GM12878 (cell line): ENCODE data around the gene GPALPP1. TPM values are rescaled to one million over a fixed set of nuclear protein-coding genes. Genes with fewer than 3 reads are reported as not detected.

Experiments used
- ATAC-seq: fragments of 200-7000 bp; cut with Tn5 transposase; 3 replicates; pipeline ENCODE4 v1.9.1; 2020; ENCODE audit warnings: mild to moderate bottlenecking, moderate library complexity
- BruUV-seq: library from RNA; stranded (reverse); fragments of 400-500 nt; replicated peaks from 2 replicates; lab custom pipeline; 2021; lab: Mats Ljungman, UMichigan
- CTCF ChIA-PET: fragments of 300-600 bp; sonication (Branson Sonifier 250); formaldehyde crosslinking; extraction: SDS; loops from one replicate; lab custom pipeline; 2021; ENCODE audit warnings: inconsistent platforms; lab: Yijun Ruan, JAX
- POLR2A ChIA-PET: fragments of 350-600 bp; formaldehyde crosslinking; extraction: SDS; loops from one replicate; lab custom pipeline; 2021; ENCODE audit warnings: inconsistent platforms; lab: Charles Lee
- RAD21 ChIA-PET: fragments of 300-600 bp; sonication (Branson Sonifier 250); formaldehyde crosslinking; loops from one replicate; lab custom pipeline; 2023; ENCODE audit warnings: antibody characterized with exemption; ENCODE audit not compliant: unreplicated experiment; lab: Charles Lee
- SMC1A ChIA-PET: fragments of 300-600 bp; sonication (Branson Sonifier 250); formaldehyde crosslinking; loops from one replicate; lab custom pipeline; 2023; ENCODE audit not compliant: unreplicated experiment, uncharacterized antibody; lab: Charles Lee
- DNase-seq: peaks from one replicate; pipeline ENCODE4 v3.0.0-alpha.2; 2011; ENCODE audit warnings: low read depth, low spot score
- FAIRE-seq: peaks from 3 replicates; lab custom pipeline; 2011; peaks lifted over from hg19 to GRCh38; lab: Jason Lieb, UNC
- H2AFZ ChIP-seq: 2 replicates; pipeline ENCODE4 v1.6.0; 2011; ENCODE audit warnings: low read depth, low read length, control low read depth; ENCODE audit not compliant: control insufficient read depth
- H3K27ac ChIP-seq: 2 replicates; pipeline ENCODE4 v1.5.1; 2011; ENCODE audit warnings: control low read depth; ENCODE audit not compliant: control insufficient read depth, insufficient read depth
- H3K27me3 ChIP-seq, 2 experiments: replicated peaks in 1 of 2; 2 replicates each; pipeline versions ENCODE4 v1.6.0 to v1.6.1; 2011; ENCODE audit warnings: low read length in 1 of 2; ENCODE audit not compliant: control insufficient read depth in 2 of 2, insufficient read depth in 2 of 2
- H3K36me3 ChIP-seq, 2 experiments: 2 replicates each; pipeline ENCODE4 v1.5.1; 2011; ENCODE audit warnings: low read length in 1 of 2; ENCODE audit not compliant: control insufficient read depth in 2 of 2, insufficient read depth in 2 of 2
- H3K4me1 ChIP-seq: 2 replicates; pipeline ENCODE4 v1.6.1; 2011; ENCODE audit warnings: mild to moderate bottlenecking, low read length, moderate library complexity, mixed read lengths; ENCODE audit not compliant: control insufficient read depth, insufficient read depth
- H3K4me2 ChIP-seq: 2 replicates; pipeline ENCODE4 v1.6.0; 2011; ENCODE audit warnings: control low read depth; ENCODE audit not compliant: control insufficient read depth, insufficient read depth
- H3K4me3 ChIP-seq: fragments of 200-600 bp; sonication (generic); 2 replicates; pipeline ENCODE4 v1.5.1; 2016
- H3K79me2 ChIP-seq: 2 replicates; pipeline ENCODE4 v1.6.0; 2011; ENCODE audit warnings: low read length; ENCODE audit not compliant: control insufficient read depth, insufficient read depth
- H3K9ac ChIP-seq: 2 replicates; pipeline ENCODE4 v1.8.0; 2011; ENCODE audit warnings: low read length, control low read depth, mixed read lengths; ENCODE audit not compliant: control insufficient read depth, insufficient read depth
- H3K9me3 ChIP-seq: replicated peaks from 3 replicates; pipeline ENCODE4 v1.5.1; 2011; ENCODE audit warnings: mild to moderate bottlenecking, low read length; ENCODE audit not compliant: control insufficient read depth, insufficient read depth
- H4K20me1 ChIP-seq: 2 replicates; pipeline ENCODE4 v1.6.0; 2011; ENCODE audit not compliant: control insufficient read depth, insufficient read depth
- DPF2 ChIP-seq: fragments of 450-650 bp; IDR thresholded peaks from 2 replicates; pipeline ENCODE4 v1.6.1; 2017; ENCODE audit warnings: mild to moderate bottlenecking
- HDGF ChIP-seq: fragments of 450-650 bp; IDR thresholded peaks from 2 replicates; pipeline ENCODE4 v1.6.1; 2016; ENCODE audit warnings: antibody characterized with exemption
- IKZF2 ChIP-seq, 2 experiments: fragments of 450-650 bp; IDR thresholded peaks; 2 replicates each; pipeline ENCODE4 v1.6.1; 2017; ENCODE audit warnings: mild to moderate bottlenecking in 2 of 2, moderate library complexity in 2 of 2
- IRF3 ChIP-seq: fragments of 450-650 bp; IDR thresholded peaks from 2 replicates; pipeline ENCODE4 v1.6.1; 2014; ENCODE audit warnings: mild to moderate bottlenecking
- NFIC ChIP-seq: IDR thresholded peaks from 2 replicates; pipeline ENCODE4 v1.6.1; 2012; ENCODE audit warnings: low read depth, mild to moderate bottlenecking, inconsistent platforms, low read length, moderate library complexity
- POU2F2 ChIP-seq: IDR thresholded peaks from 3 replicates; pipeline ENCODE4 v1.6.1; 2011; ENCODE audit warnings: low read depth, mild to moderate bottlenecking, low read length, borderline replicate concordance
- RUNX3 ChIP-seq: IDR thresholded peaks from 2 replicates; pipeline ENCODE4 v1.6.1; 2012; ENCODE audit warnings: low read length, inconsistent platforms
- SP1 ChIP-seq: IDR thresholded peaks from one replicate; pipeline ENCODE4 v1.6.1; 2011; ENCODE audit warnings: low read depth, low read length
- TCF3 ChIP-seq: IDR thresholded peaks from 2 replicates; pipeline ENCODE4 v1.6.1; 2012; ENCODE audit warnings: low read depth, mild to moderate bottlenecking, low read length, borderline replicate concordance; ENCODE audit not compliant: insufficient read depth
- ZBTB33 ChIP-seq: fragments of 450-650 bp; IDR thresholded peaks from 2 replicates; pipeline ENCODE4 v1.6.1; 2017; ENCODE audit warnings: mild to moderate bottlenecking
- ZNF592 ChIP-seq: fragments of 450-650 bp; IDR thresholded peaks from 2 replicates; pipeline ENCODE4 v1.6.1; 2017; ENCODE audit warnings: mild to moderate bottlenecking, moderate library complexity
- WGBS: methylation state at CpG from one replicate; pipeline ENCODE4 v1.1.6; 2016; ENCODE audit warnings: low lambda C conversion rate; ENCODE audit not compliant: insufficient replicate concordance, insufficient coverage; ENCODE audit errors: missing lambda C conversion rate; 5-methylcytosine and 5-hydroxymethylcytosine counted together
- in situ Hi-C: fragments of 300-500 bp; cut with MboI; formaldehyde crosslinking; loops from 9 replicates; pipeline ENCODE4 v1.14.3; 2018; ENCODE audit warnings: mixed read lengths
- intact Hi-C: fragments of 100-400 bp; cut with micrococcal nuclease; formaldehyde crosslinking; loops from one replicate; pipeline ENCODE4 v1.14.2; 2022; ENCODE audit not compliant: unreplicated experiment
- polyA plus RNA-seq, 11 experiments: library from polyadenylated mRNA; depleted of rRNA in 4 of 11; unstranded in 6 of 11; stranded (reverse) in 5 of 11; fragments of >200 nt; fragmentation: Nextera tagmentation in 4 of 11; fragmentation: Illumina TruSeq in 1 of 11; extraction: Ambion mirVana in 4 of 11; extraction: Trizol in 1 of 11; gene quantifications; 1 replicate in 1 of 11; 2 replicates in 10 of 11; pipeline versions ENCODE4 v1.2.1 to v1.2.3, GENCODE V29; 2011 to 2016; ENCODE audit warnings: inconsistent platforms in 2 of 11, missing spikeins in 2 of 11, low read depth in 1 of 11
- total RNA-seq, 4 experiments: library from RNA; depleted of rRNA in 3 of 4; stranded (reverse); fragments of >200 nt in 3 of 4; fragmentation: Illumina TruSeq in 1 of 4; extraction: Trizol in 1 of 4; gene quantifications; 2 replicates each; pipeline versions ENCODE4 v1.2.1 to v1.2.3, GENCODE V29; 2013 to 2021

The GPALPP1 gene
- total and polyA plus RNA-seq, 10 of the 15 experiments (the other 5 are each of a cell fraction or from before 2014, with no cell fraction given), result 14.2 to 32.4 (median 27.9) TPM

GRCh38 chr13:45055198-45055901, 66.0 kb downstream of the GPALPP1 start:
- peaks cover 0 to 4% of the 10 kb centered on the region in 2 experiments; a peak in 1 of 4 replicates for H3K27me3 ChIP-seq
- WGBS, result 30% methylated on average over 8 of the region's 8 CpGs
- peak; percentile 74 for FAIRE-seq
- 0 out of 2 replicates have a peak overlapping the region, but pooled peaks have one; percentile 46 for H3K4me2 ChIP-seq
- no peaks in the 10 kb centered on the region for H3K36me3 ChIP-seq
- no peak overlapping the region for H2AFZ ChIP-seq
- no peaks in the 10 kb centered on the region for H3K9me3 ChIP-seq
- H3K9ac ChIP-seq, result no peak overlapping the region
- peaks cover 2% of the 10 kb centered on the region; the same call in 1 of the 2 replicates for H3K4me1 ChIP-seq
- intact Hi-C loops (no loop called here), in situ Hi-C loops (no loop called here)
- POLR2A ChIA-PET, result no interaction called here
- CTCF ChIA-PET, result interaction anchor here (1.0 to 1.9 kb wide), 4 partner anchors 8 to 254 kb away, joined by 3 to 7 read pairs (median 6); no protein-coding TSS in a partner anchor
- peak; percentile 96 for ATAC-seq
- no peaks in the 10 kb centered on the region for H3K79me2 ChIP-seq
- no peak overlapping the region for H3K27ac ChIP-seq
- peak; percentile 24 for DNase-seq
- H3K4me3 ChIP-seq, result no peak overlapping the region
- RAD21 ChIA-PET, result interaction anchor here (0.6 to 1.1 kb wide), 2 partner anchors 225 to 282 kb away, joined by 3 read pairs; no protein-coding TSS in a partner anchor
- no peaks in the 10 kb centered on the region for H4K20me1 ChIP-seq
- SMC1A ChIA-PET, result interaction anchor here (2.0 to 2.7 kb wide), 2 partner anchors 8 to 227 kb away, joined by 10 to 14 read pairs; no protein-coding TSS in a partner anchor
- BruUV-seq, result no TSS peak
- TF ChIP-seq ZNF592 (no peak), SP1 (no peak), HDGF (no peak), IKZF2 (IDR thresholded peaks at IDR 0.05) (peak; percentile 34 to 46; a peak in 2 of 4 replicates), RUNX3 (peak; percentile 48), ZBTB33 (no peak), POU2F2 (no peak), IRF3 (no peak), TCF3 (no peak), NFIC (peak; percentile 24; the same call in 1 of the 2 replicates), DPF2 (peak; percentile 50; the same call in 1 of the 2 replicates)
